Neural cell (in vitro differentiated cells): ENCODE data around the gene EPHB3.

Experiments
- CTCF ChIP-seq: fragments of 450-650 bp; IDR thresholded peaks from 2 replicates; pipeline ENCODE4 v1.5.1; 2014; ENCODE audit warnings: antibody characterized with exemption, mild to moderate bottlenecking, moderate library complexity; ENCODE audit not compliant: poor library complexity, severe bottlenecking
- EP300 ChIP-seq: fragments of 450-650 bp; conservative IDR thresholded peaks from 2 replicates; pipeline ENCODE4 v1.6.1; 2014; ENCODE audit warnings: antibody characterized with exemption, mild to moderate bottlenecking, moderate library complexity; ENCODE audit not compliant: poor library complexity, severe bottlenecking
- EZH2 ChIP-seq: fragments of 200-600, 300-800 bp; shearing (Covaris generic), sonication (generic); IDR thresholded peaks from 2 replicates; pipeline ENCODE4 v1.6.1; 2014; ENCODE audit warnings: antibody characterized with exemption, low read length, borderline replicate concordance, mild to moderate bottlenecking; ENCODE audit not compliant: insufficient read depth, poor library complexity, severe bottlenecking
- POLR2AphosphoS5 ChIP-seq: IDR thresholded peaks from 2 replicates; pipeline ENCODE4 v1.6.1; 2012
- RAD21 ChIP-seq: fragments of 450-650 bp; conservative IDR thresholded peaks from 2 replicates; pipeline ENCODE4 v1.6.1; 2014; ENCODE audit warnings: antibody characterized with exemption, mild to moderate bottlenecking, moderate library complexity
- REST ChIP-seq: IDR thresholded peaks from 2 replicates; pipeline ENCODE4 v1.6.1; 2012; ENCODE audit warnings: borderline replicate concordance
- SMC3 ChIP-seq: fragments of 450-650 bp; conservative IDR thresholded peaks from 2 replicates; pipeline ENCODE4 v1.6.1; 2014; ENCODE audit warnings: antibody characterized with exemption, mild to moderate bottlenecking, moderate library complexity; ENCODE audit not compliant: poor library complexity
- TAF1 ChIP-seq: IDR thresholded peaks from 2 replicates; pipeline ENCODE4 v1.6.1; 2012; ENCODE audit warnings: low read depth

- no peak for TF ChIP-seq CTCF
- TF ChIP-seq TAF1 = no peak
- no peak for TF ChIP-seq EZH2
- TF ChIP-seq RAD21 = no peak
- no peak for TF ChIP-seq EP300
- no peak for TF ChIP-seq SMC3
- no peak for TF ChIP-seq REST
- no peak for TF ChIP-seq POLR2AphosphoS5
Measured at GRCh38 chr3:184590795-184591194, 29.2 kb downstream of the EPHB3 start.
